ENCODE measurements around the gene MAPKBP1.

DNA sequence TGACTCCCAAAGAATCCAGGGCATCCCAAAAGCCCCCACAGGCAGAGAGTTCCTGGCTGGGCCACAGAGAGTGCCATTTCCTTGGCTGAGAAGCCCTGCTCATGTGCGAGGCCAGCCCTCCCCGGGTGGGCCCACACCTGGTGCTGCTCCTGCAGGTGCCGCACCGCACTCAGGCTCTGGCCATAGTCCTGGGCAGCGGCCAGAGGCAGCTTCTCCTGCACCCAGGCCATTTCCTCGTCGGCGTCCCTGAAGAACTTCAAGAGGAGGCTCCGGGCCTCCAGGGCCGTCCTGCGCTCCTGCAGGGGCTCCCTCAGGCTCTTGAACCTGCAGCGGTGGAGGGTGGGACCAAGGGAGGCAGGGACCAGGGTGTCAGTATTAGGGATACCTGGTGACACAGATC, 82.4 kb downstream of the MAPKBP1 start:
- TF ChIP-seq HDGF (IDR thresholded peaks at IDR 0.05; ENCODE audit: borderline replicate concordance), result no peak
- no peak for TF ChIP-seq ZNF384 (IDR thresholded peaks at IDR 0.05)
- TF ChIP-seq FOXM1 (IDR thresholded peaks at IDR 0.05; ENCODE audit: borderline replicate concordance), result no peak
- no peak for TF ChIP-seq ARNT (IDR thresholded peaks at IDR 0.05)
- TF ChIP-seq TARDBP (IDR thresholded peaks at IDR 0.05), result no peak

Data from HEK293T (cell line).